Measurements from ENCODE around the gene PRKD3. TPM values are rescaled to one million over a fixed set of nuclear protein-coding genes. Genes with fewer than 3 reads are reported as not detected.
A peak's percentile ranks its signal among the peaks of the same experiment; 100 is the strongest.

The PRKD3 gene
- total and polyA plus RNA-seq, 2 of the 13 experiments (the other 11 are each of a cell fraction or from before 2014, with no cell fraction given): 11.6 to 38.4 TPM

GRCh38 chr2:37324536-37324785 is 172 bp downstream of the PRKD3 start (continued):
- TF ChIP-seq ZNF580 (CRISPR knock-in tag; IDR thresholded peaks at IDR 0.05; ENCODE audit: borderline replicate concordance, low read depth) (no peak), ZNF234 (CRISPR knock-in tag; conservative IDR thresholded peaks at IDR 0.05) (peak; percentile 55; the same call in 1 of the 2 replicates), HDAC1 (CRISPR knock-in tag; IDR thresholded peaks at IDR 0.05) (no peak; the same call in 1 of the 2 replicates), GABPB1 (CRISPR knock-in tag; IDR thresholded peaks at IDR 0.05) (peak; percentile 73), NCOA5 (CRISPR knock-in tag; IDR thresholded peaks at IDR 0.05) (no peak), CREM (IDR thresholded peaks at IDR 0.05) (no peak), CREM (CRISPR knock-in tag; IDR thresholded peaks at IDR 0.05) (no peak), ZNF337 (CRISPR knock-in tag; IDR thresholded peaks at IDR 0.05; ENCODE audit: borderline replicate concordance, low read depth) (no peak), GFI1 (CRISPR knock-in tag; IDR thresholded peaks at IDR 0.05; ENCODE audit: borderline replicate concordance) (no peak), GLMP (CRISPR knock-in tag; IDR thresholded peaks at IDR 0.05; ENCODE audit: borderline replicate concordance) (peak; percentile 26; the same call in 1 of the 2 replicates), ZBTB14 (CRISPR knock-in tag; IDR thresholded peaks at IDR 0.05) (no peak), HNF4A (CRISPR knock-in tag; IDR thresholded peaks at IDR 0.05) (no peak), NFRKB (IDR thresholded peaks at IDR 0.05) (no peak), SP2 (CRISPR knock-in tag; IDR thresholded peaks at IDR 0.05) (no peak), RBFOX2 (IDR thresholded peaks at IDR 0.05; ENCODE audit: low read depth, low read length) (peak; percentile 77), RBM22 (optimal IDR thresholded peaks at IDR 0.05; ENCODE audit: low read length) (no peak), PRMT3 (CRISPR knock-in tag; IDR thresholded peaks at IDR 0.05; ENCODE audit: borderline replicate concordance, low read depth) (no peak), ZNF224 (CRISPR knock-in tag; IDR thresholded peaks at IDR 0.05) (no peak), SALL1 (CRISPR knock-in tag; IDR thresholded peaks at IDR 0.05) (peak; percentile 66), SOX6 (IDR thresholded peaks at IDR 0.05) (no peak), SOX6 (CRISPR knock-in tag; IDR thresholded peaks at IDR 0.05) (no peak), ZNF414 (CRISPR knock-in tag; IDR thresholded peaks at IDR 0.05) (no peak; the same call in 1 of the 2 replicates), PRPF4 (IDR thresholded peaks at IDR 0.05; ENCODE audit: low read depth, low read length, poor library complexity, severe bottlenecking) (no peak), ZNF639 (CRISPR knock-in tag; conservative IDR thresholded peaks at IDR 0.05) (0 out of 2 replicates have a peak, but pooled peaks have one; percentile 54), FOXM1 (CRISPR knock-in tag; IDR thresholded peaks at IDR 0.05) (no peak; the same call in 1 of the 2 replicates), REXO4 (CRISPR knock-in tag; IDR thresholded peaks at IDR 0.05; ENCODE audit: borderline replicate concordance) (no peak), KAT7 (CRISPR knock-in tag; IDR thresholded peaks at IDR 0.05; ENCODE audit: borderline replicate concordance) (no peak), ZNF33A (CRISPR knock-in tag; IDR thresholded peaks at IDR 0.05; ENCODE audit: borderline replicate concordance) (no peak), ARNT (IDR thresholded peaks at IDR 0.05) (no peak)
